ENCODE data around the gene ITFG1.

- TF ChIP-seq EZH2 (IDR thresholded peaks at IDR 0.05) (no peak), POLR2AphosphoS5 (IDR thresholded peaks at IDR 0.05; ENCODE audit: borderline replicate concordance, low read depth, low read length) (no peak)
Measured at GRCh38 chr16:47492036-47492427, 31.2 kb upstream of the ITFG1 start.

Data from SK-N-MC (cell line).